Skeletal muscle tissue (tissue), 4 donors: ENCODE measurements around the gene FNDC3B. TPM values are rescaled to one million over a fixed set of nuclear protein-coding genes. Genes with fewer than 3 reads are reported as not detected.

Experiments
- H3K27ac ChIP-seq: one replicate; pipeline ENCODE4 v1.7.0; 2013; ENCODE audit warnings: mild to moderate bottlenecking, low read depth, low read length, inconsistent platforms
- H3K27me3 ChIP-seq, 3 donors: one replicate each; pipeline ENCODE4 v1.7.0; 2013; ENCODE audit warnings: low read length in 3 of 3; ENCODE audit not compliant: control insufficient read depth in 3 of 3, insufficient read depth in 3 of 3
- H3K36me3 ChIP-seq, 3 donors: one replicate each; pipeline ENCODE4 v1.7.0; 2013; ENCODE audit warnings: low read length in 3 of 3; ENCODE audit not compliant: control insufficient read depth in 3 of 3, insufficient read depth in 3 of 3
- H3K4me1 ChIP-seq, 3 donors: one replicate each; pipeline ENCODE4 v1.7.0; 2013; ENCODE audit warnings: low read length in 3 of 3, mild to moderate bottlenecking in 3 of 3; ENCODE audit not compliant: control insufficient read depth in 3 of 3, insufficient read depth in 3 of 3
- H3K4me3 ChIP-seq, 3 donors: one replicate each; pipeline ENCODE4 v1.7.0; 2013; ENCODE audit warnings: low read length in 3 of 3
- H3K9ac ChIP-seq, 3 donors: one replicate each; pipeline ENCODE4 v1.7.0; 2013; ENCODE audit warnings: low read length in 3 of 3, mild to moderate bottlenecking in 3 of 3, moderate library complexity in 2 of 3, low read depth in 1 of 3
- H3K9me3 ChIP-seq, 3 donors: one replicate each; pipeline ENCODE4 v1.7.0; 2013; ENCODE audit warnings: low read length in 3 of 3; ENCODE audit not compliant: control insufficient read depth in 3 of 3
- total RNA-seq: library from RNA; depleted of rRNA; stranded (reverse); fragments of >200 nt; gene quantifications from one replicate; pipeline ENCODE4 v1.2.3, GENCODE V29; 2014
- donor health status: Osteomylitis.

FNDC3B gene
- total RNA-seq, 1 donor from 2014 or later, result 140 TPM

DNA sequence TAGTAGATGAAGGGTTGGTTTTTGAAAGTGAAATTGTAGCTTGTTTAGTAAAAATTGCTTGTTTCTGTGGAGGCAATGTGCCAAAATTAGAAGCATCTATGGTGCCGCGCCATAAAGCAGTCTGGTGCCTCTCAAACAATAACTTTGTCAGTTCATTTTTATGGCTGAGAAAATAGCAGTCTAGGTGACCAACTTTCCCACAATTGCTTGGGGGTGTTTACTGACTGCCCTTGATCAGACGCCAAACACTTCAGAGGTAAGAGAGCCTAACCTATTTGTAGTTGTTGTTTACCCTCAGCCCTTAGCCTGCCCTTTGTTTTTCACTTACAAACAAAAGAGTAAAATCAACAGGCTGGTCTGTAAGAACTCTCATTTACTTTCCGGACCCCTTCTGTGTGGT is 174.5 kb downstream of the FNDC3B start:
- peaks cover 26 to 50% (median 42%) of the 10 kb centered on the region in 3 donors for H3K4me1 ChIP-seq
- H3K4me3 ChIP-seq, result no peak overlapping the region
- H3K36me3 ChIP-seq, result no peaks in the 10 kb centered on the region
- H3K9ac ChIP-seq, result no peak overlapping the region
- H3K27ac ChIP-seq, result no peak overlapping the region
- no peaks in the 10 kb centered on the region for H3K27me3 ChIP-seq
- no peaks in the 10 kb centered on the region for H3K9me3 ChIP-seq

GRCh38 chr3:172216267-172216666 is 176.9 kb downstream of the FNDC3B start:
- Histone ChIP-seq H3K36me3 (no peaks in the 10 kb centered on the region), H3K9me3 (no peaks in the 10 kb centered on the region), H3K27ac (no peak overlapping the region), H3K27me3 (no peaks in the 10 kb centered on the region), H3K9ac (no peak overlapping the region), H3K4me3 (no peak overlapping the region), H3K4me1 (peaks cover 16 to 36% (median 36%) of the 10 kb centered on the region in 3 donors)

DNA sequence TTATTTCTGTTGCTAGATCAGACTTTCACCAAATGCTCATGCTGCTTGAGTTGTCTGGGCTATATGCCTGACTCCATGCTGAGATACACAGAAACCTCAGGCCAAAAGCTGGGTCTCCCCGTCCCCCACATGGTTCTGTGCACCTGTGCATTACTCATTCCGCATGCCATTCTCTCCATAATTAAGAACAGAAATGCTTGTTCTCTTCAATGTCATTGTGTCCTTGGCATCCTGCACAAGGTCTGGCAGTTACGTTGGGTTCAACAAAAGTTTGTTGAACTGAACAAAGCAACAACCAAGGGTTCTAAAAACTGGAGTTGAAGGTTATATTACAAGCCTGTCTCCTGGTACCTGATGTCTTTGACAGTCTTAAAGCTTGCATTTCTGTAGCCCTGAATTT is 177.5 kb downstream of the FNDC3B start:
- no peak overlapping the region for H3K27ac ChIP-seq
- no peaks in the 10 kb centered on the region for H3K27me3 ChIP-seq
- H3K9me3 ChIP-seq, result no peaks in the 10 kb centered on the region
- H3K36me3 ChIP-seq, result no peaks in the 10 kb centered on the region
- peaks cover 17 to 36% (median 35%) of the 10 kb centered on the region in 3 donors for H3K4me1 ChIP-seq
- H3K9ac ChIP-seq, result no peak overlapping the region
- H3K4me3 ChIP-seq, result no peak overlapping the region

GRCh38 chr3:172217877-172218276 is 178.5 kb downstream of the FNDC3B start:
- no peak overlapping the region for H3K9ac ChIP-seq
- no peaks in the 10 kb centered on the region for H3K9me3 ChIP-seq
- H3K27me3 ChIP-seq, result no peaks in the 10 kb centered on the region
- no peaks in the 10 kb centered on the region for H3K36me3 ChIP-seq
- no peak overlapping the region for H3K4me3 ChIP-seq
- no peak overlapping the region for H3K27ac ChIP-seq
- peaks cover 14 to 28% (median 27%) of the 10 kb centered on the region in 3 donors for H3K4me1 ChIP-seq

GRCh38 chr3:172218350-172219323 is 179.3 kb downstream of the FNDC3B start:
- Histone ChIP-seq H3K9ac (no peak overlapping the region), H3K27me3 (no peaks in the 10 kb centered on the region), H3K27ac (no peak overlapping the region), H3K9me3 (no peaks in the 10 kb centered on the region), H3K4me1 (peaks cover 8 to 25% (median 20%) of the 10 kb centered on the region in 3 donors), H3K36me3 (no peaks in the 10 kb centered on the region), H3K4me3 (no peak overlapping the region)

DNA sequence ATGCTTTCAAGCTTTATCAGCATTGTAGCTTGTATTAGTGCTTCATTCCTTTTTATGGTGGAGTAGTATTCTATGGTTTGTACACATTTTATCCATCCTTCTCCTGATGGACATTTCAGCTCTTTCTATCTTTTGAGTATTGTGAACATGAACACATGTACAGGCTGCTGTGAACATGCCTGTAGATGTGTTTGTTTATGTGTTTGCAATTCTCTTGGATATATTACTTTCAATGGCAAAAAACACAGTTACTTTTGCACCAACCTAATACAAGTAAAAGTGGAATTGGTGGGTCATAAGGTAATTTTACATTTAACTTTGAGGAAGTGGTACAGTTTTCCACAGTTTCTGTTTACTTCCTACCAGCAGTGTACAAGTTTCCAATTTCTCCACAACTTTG is 180.4 kb downstream of the FNDC3B start:
- no peaks in the 10 kb centered on the region for H3K9me3 ChIP-seq
- no peak overlapping the region for H3K27ac ChIP-seq
- no peak overlapping the region for H3K9ac ChIP-seq
- H3K36me3 ChIP-seq, result no peaks in the 10 kb centered on the region
- H3K27me3 ChIP-seq, result no peaks in the 10 kb centered on the region
- H3K4me3 ChIP-seq, result no peak overlapping the region
- H3K4me1 ChIP-seq, result peaks cover 5 to 21% (median 17%) of the 10 kb centered on the region in 3 donors

GRCh38 chr3:172221547-172221946 is 182.2 kb downstream of the FNDC3B start:
- Histone ChIP-seq H3K36me3 (no peaks in the 10 kb centered on the region), H3K9me3 (no peaks in the 10 kb centered on the region), H3K27me3 (no peaks in the 10 kb centered on the region), H3K4me3 (no peak overlapping the region), H3K27ac (no peak overlapping the region), H3K9ac (no peak overlapping the region), H3K4me1 (peaks cover 5 to 17% (median 13%) of the 10 kb centered on the region in 3 donors)

DNA sequence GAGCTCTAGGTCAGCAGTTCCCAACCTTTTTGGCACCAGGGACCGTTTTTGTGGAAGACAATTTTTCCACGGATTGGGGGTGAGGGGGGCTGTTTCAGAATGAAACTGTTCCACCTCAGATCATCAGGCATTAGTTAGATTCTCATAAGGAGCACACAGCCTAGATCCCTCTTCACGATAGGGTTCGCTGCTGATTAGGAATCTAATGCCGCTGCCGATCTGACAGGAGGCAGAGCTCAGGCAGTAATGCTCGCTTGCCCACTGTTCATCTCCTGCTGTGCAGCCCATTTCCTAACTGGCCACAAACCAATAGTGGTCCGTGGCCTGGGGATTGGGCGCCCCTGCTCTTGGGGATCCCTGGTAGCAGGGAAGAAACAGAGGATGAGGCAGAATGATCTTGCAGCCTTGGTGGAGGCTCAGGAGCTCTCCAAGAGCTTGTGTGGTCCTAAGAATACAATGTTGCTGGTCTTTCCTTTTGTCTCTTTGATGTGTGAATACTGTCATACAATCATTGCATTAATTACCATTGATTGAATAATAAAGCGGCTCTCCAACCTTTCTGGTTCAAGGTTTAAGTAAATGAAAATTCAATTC is 183.2 kb downstream of the FNDC3B start:
- Histone ChIP-seq H3K36me3 (peaks cover 0 to 5% (median 4%) of the 10 kb centered on the region in 3 donors), H3K4me3 (no peak overlapping the region), H3K9me3 (no peaks in the 10 kb centered on the region), H3K9ac (no peak overlapping the region), H3K4me1 (peaks cover 2 to 9% (median 7%) of the 10 kb centered on the region in 3 donors), H3K27me3 (no peaks in the 10 kb centered on the region), H3K27ac (no peak overlapping the region)

GRCh38 chr3:172223870-172224269 is 184.5 kb downstream of the FNDC3B start:
- no peaks in the 10 kb centered on the region for H3K27me3 ChIP-seq
- no peak overlapping the region for H3K4me3 ChIP-seq
- peaks cover 0 to 5% (median 4%) of the 10 kb centered on the region in 3 donors for H3K36me3 ChIP-seq
- H3K9ac ChIP-seq, result no peak overlapping the region
- H3K27ac ChIP-seq, result no peak overlapping the region
- peaks cover under 1 to 4% (median 2%) of the 10 kb centered on the region in 3 donors for H3K4me1 ChIP-seq
- H3K9me3 ChIP-seq, result no peaks in the 10 kb centered on the region
